HepG2 (cell line): ENCODE measurements around the gene COPA. TPM values are rescaled to one million over a fixed set of nuclear protein-coding genes. Genes with fewer than 3 reads are reported as not detected.
A peak's percentile ranks its signal among the peaks of the same experiment; 100 is the strongest.

Experiments
- AGO2 ChIP-seq: fragments of 200-400 bp; formaldehyde crosslinking; optimal IDR thresholded peaks from 2 replicates; pipeline ENCODE3; 2017; ENCODE audit warnings: mild to moderate bottlenecking, low read depth, low read length, moderate library complexity
- ATAD3A ChIP-seq: sonication (generic); formaldehyde crosslinking; IDR thresholded peaks from 2 replicates; pipeline ENCODE4 v1.4.0; 2020; ENCODE audit warnings: missing genetic modification reagents
- HNRNPL ChIP-seq: fragments of 200-400 bp; formaldehyde crosslinking; IDR thresholded peaks from 2 replicates; pipeline ENCODE4 v1.6.1; 2017; ENCODE audit warnings: mild to moderate bottlenecking, low read depth, low read length
- HOXA3 ChIP-seq: sonication (generic); formaldehyde crosslinking; IDR thresholded peaks from 2 replicates; pipeline ENCODE4 v1.5.0; 2020; ENCODE audit warnings: missing genetic modification reagents
- IRX3 ChIP-seq: sonication (generic); formaldehyde crosslinking; IDR thresholded peaks from 2 replicates; pipeline ENCODE4 v1.8.1; 2023; ENCODE audit warnings: mild to moderate bottlenecking, low read depth, missing genetic modification reagents, borderline replicate concordance
- KDM4B ChIP-seq: sonication (generic); formaldehyde crosslinking; IDR thresholded peaks from 2 replicates; pipeline ENCODE4 v1.4.0; 2020; ENCODE audit warnings: missing genetic modification reagents
- NFRKB ChIP-seq: fragments of 450-650 bp; IDR thresholded peaks from 2 replicates; pipeline ENCODE4 v1.6.1; 2017
- NR2F1 ChIP-seq, 2 experiments: fragments of 450-650 bp in 1 of 2; formaldehyde crosslinking in 1 of 2; IDR thresholded peaks; 2 replicates each; pipeline versions ENCODE4 v1.5.0 to v1.6.1; 2016 to 2020; ENCODE audit warnings: mild to moderate bottlenecking in 1 of 2, missing compliant biosample characterization in 1 of 2, missing genetic modification reagents in 1 of 2, moderate library complexity in 1 of 2
- PRMT3 ChIP-seq: sonication (generic); formaldehyde crosslinking; IDR thresholded peaks from 2 replicates; pipeline ENCODE4 v1.8.1; 2022; ENCODE audit warnings: low read depth, mild to moderate bottlenecking, moderate library complexity, missing genetic modification reagents, borderline replicate concordance
- PTBP1 ChIP-seq: fragments of 200-400 bp; formaldehyde crosslinking; IDR thresholded peaks from 2 replicates; pipeline ENCODE4 v1.6.1; 2018; ENCODE audit warnings: low read length, low read depth; ENCODE audit not compliant: poor library complexity, severe bottlenecking
- SALL2 ChIP-seq: sonication (generic); formaldehyde crosslinking; IDR thresholded peaks from 2 replicates; pipeline ENCODE4 v1.8.1; 2023; ENCODE audit warnings: mild to moderate bottlenecking, missing genetic modification reagents, inconsistent platforms
- TAF1 ChIP-seq: sonication (generic); formaldehyde crosslinking; IDR thresholded peaks from 2 replicates; pipeline ENCODE4 v1.4.0; 2020; ENCODE audit warnings: missing genetic modification reagents
- ZNF274 ChIP-seq: sonication (generic); formaldehyde crosslinking; IDR thresholded peaks from 2 replicates; pipeline ENCODE4 v1.5.1; 2020; ENCODE audit warnings: mild to moderate bottlenecking, missing genetic modification reagents
- ZNF589 ChIP-seq: sonication (generic); formaldehyde crosslinking; conservative IDR thresholded peaks from 2 replicates; pipeline ENCODE4 v1.8.0; 2022; ENCODE audit warnings: mild to moderate bottlenecking, moderate library complexity, missing genetic modification reagents
- ZNF746 ChIP-seq: sonication (generic); formaldehyde crosslinking; IDR thresholded peaks from 2 replicates; pipeline ENCODE4 v1.8.0; 2022; ENCODE audit warnings: mild to moderate bottlenecking, missing genetic modification reagents
- polyA plus RNA-seq, 8 experiments: library from polyadenylated mRNA; depleted of rRNA in 3 of 8; stranded (reverse) in 7 of 8; unstranded in 1 of 8; fragments of >200 nt; fragmentation: Illumina TruSeq in 4 of 8; extraction: Trizol in 4 of 8; gene quantifications; 2 replicates each; pipeline versions ENCODE4 v1.2.1 to v1.2.3, GENCODE V29; 2011 to 2016; ENCODE audit warnings: low read depth in 4 of 8, missing spikeins in 1 of 8, mixed read lengths in 1 of 8; ENCODE audit not compliant: insufficient read depth in 1 of 8
- total RNA-seq, 5 experiments: library from RNA; depleted of rRNA; stranded (reverse); fragments of >200 nt; fragmentation: Illumina TruSeq; extraction: Trizol; gene quantifications; 2 replicates each; pipeline ENCODE4 v1.2.3, GENCODE V29; 2016; ENCODE audit warnings: low read depth in 1 of 5
- TF ChIP-seq, protein P1 (sequence below): sonication (generic); formaldehyde crosslinking; IDR thresholded peaks from 2 replicates; pipeline ENCODE4 v1.9.0; 2021; ENCODE audit warnings: missing genetic modification reagents, borderline replicate concordance
- TF ChIP-seq, protein P2 (sequence below): sonication (generic); formaldehyde crosslinking; conservative IDR thresholded peaks from 2 replicates; pipeline ENCODE4 v1.8.0; 2022; ENCODE audit warnings: mild to moderate bottlenecking, moderate library complexity, missing genetic modification reagents
- TF ChIP-seq, protein P3 (sequence below): sonication (generic); formaldehyde crosslinking; IDR thresholded peaks from 2 replicates; pipeline ENCODE4 v1.5.0; 2020; ENCODE audit warnings: missing genetic modification reagents
- TF ChIP-seq, protein P4 (sequence below): IDR thresholded peaks from 2 replicates; pipeline ENCODE4 v1.4.0; 2020; ENCODE audit warnings: mild to moderate bottlenecking, missing genetic modification reagents

Gene COPA
- total and polyA plus RNA-seq, 2 of the 13 experiments (the other 11 are each of a cell fraction or from before 2014, with no cell fraction given) = 160 to 197 TPM

DNA sequence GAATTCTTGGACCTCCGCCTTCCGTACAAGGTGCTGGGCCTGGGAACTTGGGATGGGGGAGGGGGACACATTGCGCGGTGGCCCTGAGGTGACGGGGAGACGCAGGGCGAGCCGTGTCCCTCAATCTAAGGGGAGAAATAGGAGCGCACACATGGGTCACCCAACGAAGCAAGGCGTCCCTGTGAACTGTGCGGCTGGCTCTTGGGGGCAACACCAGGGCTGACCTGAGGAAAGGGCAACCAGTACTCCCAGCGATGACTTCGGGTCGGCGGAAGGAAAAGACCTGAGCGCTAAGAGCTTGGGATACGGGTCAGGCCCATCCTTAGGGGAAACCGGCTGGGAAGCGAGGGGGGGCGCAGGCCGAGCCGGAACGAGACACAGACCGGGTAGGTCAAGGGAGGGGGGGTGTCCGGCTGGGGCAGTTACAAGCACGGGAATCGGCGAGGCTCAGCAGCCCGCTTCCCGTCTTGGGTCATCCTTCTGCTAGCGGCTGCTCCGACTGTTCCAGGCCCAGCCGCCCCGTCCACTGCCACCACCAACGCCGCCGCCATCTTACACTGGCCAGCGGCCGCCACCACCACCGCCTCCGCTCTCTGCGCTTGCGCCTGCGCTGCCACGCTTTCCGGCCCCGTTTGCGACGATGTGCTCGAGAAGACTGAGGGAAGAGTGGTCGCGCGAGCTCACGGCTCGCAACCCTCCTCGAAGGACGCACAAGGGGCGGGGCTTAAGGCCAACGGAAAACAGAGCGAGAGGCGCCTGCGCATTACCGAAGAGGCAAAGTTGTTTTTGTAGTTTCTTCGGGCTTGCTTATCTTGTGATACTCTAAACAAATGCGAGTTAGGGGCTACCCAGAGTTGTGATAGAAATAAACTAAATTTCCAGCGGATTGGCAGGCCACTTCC is 80.9 kb downstream of the COPA start, which contains the start of gene DCAF8 (continued):
- TF ChIP-seq KDM4B (peak; percentile 90), ZNF274 (CRISPR knock-in tag) (no peak), HOXA3 (CRISPR knock-in tag) (peak; percentile 80), PTBP1 (no peak), SALL2 (peak; percentile 43; the same call in 1 of the 2 replicates), AGO2 (peak; percentile 91), NFRKB (peak; percentile 77), PRMT3 (CRISPR knock-in tag) (no peak), NR2F1 (CRISPR knock-in tag; IDR thresholded peaks at IDR 0.05) (no peak), HNRNPL (0 out of 2 replicates have a peak, but pooled peaks have one; percentile 63), ATAD3A (no peak), ZNF589 (CRISPR knock-in tag) (peak; percentile 77; the same call in 1 of the 2 replicates), ZNF746 (CRISPR knock-in tag) (no peak), TAF1 (CRISPR knock-in tag) (peak; percentile 100), IRX3 (peak; percentile 53; the same call in 1 of the 2 replicates)
- TF ChIP-seq, protein P1, sequence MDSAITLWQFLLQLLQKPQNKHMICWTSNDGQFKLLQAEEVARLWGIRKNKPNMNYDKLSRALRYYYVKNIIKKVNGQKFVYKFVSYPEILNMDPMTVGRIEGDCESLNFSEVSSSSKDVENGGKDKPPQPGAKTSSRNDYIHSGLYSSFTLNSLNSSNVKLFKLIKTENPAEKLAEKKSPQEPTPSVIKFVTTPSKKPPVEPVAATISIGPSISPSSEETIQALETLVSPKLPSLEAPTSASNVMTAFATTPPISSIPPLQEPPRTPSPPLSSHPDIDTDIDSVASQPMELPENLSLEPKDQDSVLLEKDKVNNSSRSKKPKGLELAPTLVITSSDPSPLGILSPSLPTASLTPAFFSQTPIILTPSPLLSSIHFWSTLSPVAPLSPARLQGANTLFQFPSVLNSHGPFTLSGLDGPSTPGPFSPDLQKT (CRISPR knock-in tag) = no peak
- TF ChIP-seq, protein P2, sequence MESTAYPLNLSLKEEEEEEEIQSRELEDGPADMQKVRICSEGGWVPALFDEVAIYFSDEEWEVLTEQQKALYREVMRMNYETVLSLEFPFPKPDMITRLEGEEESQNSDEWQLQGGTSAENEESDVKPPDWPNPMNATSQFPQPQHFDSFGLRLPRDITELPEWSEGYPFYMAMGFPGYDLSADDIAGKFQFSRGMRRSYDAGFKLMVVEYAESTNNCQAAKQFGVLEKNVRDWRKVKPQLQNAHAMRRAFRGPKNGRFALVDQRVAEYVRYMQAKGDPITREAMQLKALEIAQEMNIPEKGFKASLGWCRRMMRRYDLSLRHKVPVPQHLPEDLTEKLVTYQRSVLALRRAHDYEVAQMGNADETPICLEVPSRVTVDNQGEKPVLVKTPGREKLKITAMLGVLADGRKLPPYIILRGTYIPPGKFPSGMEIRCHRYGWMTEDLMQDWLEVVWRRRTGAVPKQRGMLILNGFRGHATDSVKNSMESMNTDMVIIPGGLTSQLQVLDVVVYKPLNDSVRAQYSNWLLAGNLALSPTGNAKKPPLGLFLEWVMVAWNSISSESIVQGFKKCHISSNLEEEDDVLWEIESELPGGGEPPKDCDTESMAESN = peak; percentile 86
- TF ChIP-seq, protein P3, sequence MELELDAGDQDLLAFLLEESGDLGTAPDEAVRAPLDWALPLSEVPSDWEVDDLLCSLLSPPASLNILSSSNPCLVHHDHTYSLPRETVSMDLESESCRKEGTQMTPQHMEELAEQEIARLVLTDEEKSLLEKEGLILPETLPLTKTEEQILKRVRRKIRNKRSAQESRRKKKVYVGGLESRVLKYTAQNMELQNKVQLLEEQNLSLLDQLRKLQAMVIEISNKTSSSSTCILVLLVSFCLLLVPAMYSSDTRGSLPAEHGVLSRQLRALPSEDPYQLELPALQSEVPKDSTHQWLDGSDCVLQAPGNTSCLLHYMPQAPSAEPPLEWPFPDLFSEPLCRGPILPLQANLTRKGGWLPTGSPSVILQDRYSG (CRISPR knock-in tag) = no peak; the same call in 1 of the 2 replicates
- TF ChIP-seq, protein P4, sequence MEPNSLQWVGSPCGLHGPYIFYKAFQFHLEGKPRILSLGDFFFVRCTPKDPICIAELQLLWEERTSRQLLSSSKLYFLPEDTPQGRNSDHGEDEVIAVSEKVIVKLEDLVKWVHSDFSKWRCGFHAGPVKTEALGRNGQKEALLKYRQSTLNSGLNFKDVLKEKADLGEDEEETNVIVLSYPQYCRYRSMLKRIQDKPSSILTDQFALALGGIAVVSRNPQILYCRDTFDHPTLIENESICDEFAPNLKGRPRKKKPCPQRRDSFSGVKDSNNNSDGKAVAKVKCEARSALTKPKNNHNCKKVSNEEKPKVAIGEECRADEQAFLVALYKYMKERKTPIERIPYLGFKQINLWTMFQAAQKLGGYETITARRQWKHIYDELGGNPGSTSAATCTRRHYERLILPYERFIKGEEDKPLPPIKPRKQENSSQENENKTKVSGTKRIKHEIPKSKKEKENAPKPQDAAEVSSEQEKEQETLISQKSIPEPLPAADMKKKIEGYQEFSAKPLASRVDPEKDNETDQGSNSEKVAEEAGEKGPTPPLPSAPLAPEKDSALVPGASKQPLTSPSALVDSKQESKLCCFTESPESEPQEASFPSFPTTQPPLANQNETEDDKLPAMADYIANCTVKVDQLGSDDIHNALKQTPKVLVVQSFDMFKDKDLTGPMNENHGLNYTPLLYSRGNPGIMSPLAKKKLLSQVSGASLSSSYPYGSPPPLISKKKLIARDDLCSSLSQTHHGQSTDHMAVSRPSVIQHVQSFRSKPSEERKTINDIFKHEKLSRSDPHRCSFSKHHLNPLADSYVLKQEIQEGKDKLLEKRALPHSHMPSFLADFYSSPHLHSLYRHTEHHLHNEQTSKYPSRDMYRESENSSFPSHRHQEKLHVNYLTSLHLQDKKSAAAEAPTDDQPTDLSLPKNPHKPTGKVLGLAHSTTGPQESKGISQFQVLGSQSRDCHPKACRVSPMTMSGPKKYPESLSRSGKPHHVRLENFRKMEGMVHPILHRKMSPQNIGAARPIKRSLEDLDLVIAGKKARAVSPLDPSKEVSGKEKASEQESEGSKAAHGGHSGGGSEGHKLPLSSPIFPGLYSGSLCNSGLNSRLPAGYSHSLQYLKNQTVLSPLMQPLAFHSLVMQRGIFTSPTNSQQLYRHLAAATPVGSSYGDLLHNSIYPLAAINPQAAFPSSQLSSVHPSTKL = peak; percentile 59
